Measurements from ENCODE around the gene GCNT4.
A peak's percentile ranks its signal among the peaks of the same experiment; 100 is the strongest.

GCNT4 gene

GRCh38 chr5:75050415-75050814, 1.9 kb downstream of the GCNT4 start:
- Histone ChIP-seq H3K27me3 (ENCODE audit: control insufficient read depth in 1 of 2, insufficient read depth in 2 of 2, low read length in 2 of 2) (no peaks in the 10 kb centered on the region), H3K36me3 (ENCODE audit: control insufficient read depth in 2 of 2, insufficient read depth in 2 of 2, low read length in 2 of 2) (peaks cover 2 to 4% of the 10 kb centered on the region in 2 donors), H3K27ac (ENCODE audit: low read length) (no peak overlapping the region), H3K4me1 (ENCODE audit: control insufficient read depth, insufficient read depth, low read length) (peaks cover 41% of the 10 kb centered on the region), H3K9ac (ENCODE audit: low read length in 2 of 2) (no peak overlapping the region), H3K4me3 (ENCODE audit: low read length in 2 of 2) (peak overlapping the region in 1 of 2 donors; percentile 86), H3K9me3 (ENCODE audit: control insufficient read depth in 2 of 2, low read length in 2 of 2) (no peaks in the 10 kb centered on the region)

- Histone ChIP-seq H3K9me3 (ENCODE audit: control insufficient read depth in 2 of 2, low read length in 2 of 2) (no peaks in the 10 kb centered on the region), H3K9ac (ENCODE audit: low read length in 2 of 2) (no peak overlapping the region), H3K27me3 (ENCODE audit: control insufficient read depth in 1 of 2, insufficient read depth in 2 of 2, low read length in 2 of 2) (no peaks in the 10 kb centered on the region), H3K36me3 (ENCODE audit: control insufficient read depth in 2 of 2, insufficient read depth in 2 of 2, low read length in 2 of 2) (peaks cover 2 to 5% of the 10 kb centered on the region in 2 donors), H3K4me3 (ENCODE audit: low read length in 2 of 2) (peak overlapping the region in 1 of 2 donors; percentile 86), H3K27ac (ENCODE audit: low read length) (peak overlapping the region; percentile 46), H3K4me1 (ENCODE audit: control insufficient read depth, insufficient read depth, low read length) (peaks cover 37% of the 10 kb centered on the region)
Observed at GRCh38 chr5:75049456-75050351, 2.7 kb downstream of the GCNT4 start.

GRCh38 chr5:75048457-75048953, 3.9 kb downstream of the GCNT4 start:
- Histone ChIP-seq H3K4me1 (ENCODE audit: control insufficient read depth, insufficient read depth, low read length) (peaks cover 36% of the 10 kb centered on the region), H3K27me3 (ENCODE audit: control insufficient read depth in 1 of 2, insufficient read depth in 2 of 2, low read length in 2 of 2) (no peaks in the 10 kb centered on the region), H3K4me3 (ENCODE audit: low read length in 2 of 2) (peak overlapping the region; percentile 23 to 62), H3K9me3 (ENCODE audit: control insufficient read depth in 2 of 2, low read length in 2 of 2) (no peaks in the 10 kb centered on the region), H3K27ac (ENCODE audit: low read length) (peak overlapping the region; percentile 46), H3K36me3 (ENCODE audit: control insufficient read depth in 2 of 2, insufficient read depth in 2 of 2, low read length in 2 of 2) (peaks cover 2 to 5% of the 10 kb centered on the region in 2 donors), H3K9ac (ENCODE audit: low read length in 2 of 2) (no peak overlapping the region)

GRCh38 chr5:75047356-75047755, 5.0 kb downstream of the GCNT4 start:
- no peak overlapping the region for H3K4me3 ChIP-seq (ENCODE audit: low read length in 2 of 2)
- H3K36me3 ChIP-seq (ENCODE audit: control insufficient read depth in 2 of 2, insufficient read depth in 2 of 2, low read length in 2 of 2): peaks cover 2 to 7% of the 10 kb centered on the region in 2 donors
- H3K27me3 ChIP-seq (ENCODE audit: control insufficient read depth in 1 of 2, insufficient read depth in 2 of 2, low read length in 2 of 2): no peaks in the 10 kb centered on the region
- peaks cover 36% of the 10 kb centered on the region for H3K4me1 ChIP-seq (ENCODE audit: control insufficient read depth, insufficient read depth, low read length)
- no peak overlapping the region for H3K9ac ChIP-seq (ENCODE audit: low read length in 2 of 2)
- H3K27ac ChIP-seq (ENCODE audit: low read length): no peak overlapping the region
- H3K9me3 ChIP-seq (ENCODE audit: control insufficient read depth in 2 of 2, low read length in 2 of 2): no peaks in the 10 kb centered on the region

- Histone ChIP-seq H3K9me3 (ENCODE audit: control insufficient read depth in 2 of 2, low read length in 2 of 2) (no peaks in the 10 kb centered on the region), H3K9ac (ENCODE audit: low read length in 2 of 2) (no peak overlapping the region), H3K27ac (ENCODE audit: low read length) (no peak overlapping the region), H3K27me3 (ENCODE audit: control insufficient read depth in 1 of 2, insufficient read depth in 2 of 2, low read length in 2 of 2) (no peaks in the 10 kb centered on the region), H3K4me1 (ENCODE audit: control insufficient read depth, insufficient read depth, low read length) (peaks cover 35% of the 10 kb centered on the region), H3K4me3 (ENCODE audit: low read length in 2 of 2) (no peak overlapping the region), H3K36me3 (ENCODE audit: control insufficient read depth in 2 of 2, insufficient read depth in 2 of 2, low read length in 2 of 2) (peaks cover 2 to 9% of the 10 kb centered on the region in 2 donors)
Observed at GRCh38 chr5:75046366-75047142, 5.8 kb downstream of the GCNT4 start.

GRCh38 chr5:75045071-75045470, 7.3 kb downstream of the GCNT4 start:
- H3K9me3 ChIP-seq (ENCODE audit: control insufficient read depth in 2 of 2, low read length in 2 of 2): no peaks in the 10 kb centered on the region
- H3K27ac ChIP-seq (ENCODE audit: low read length): no peak overlapping the region

GRCh38 chr5:75044406-75044805, 8.0 kb downstream of the GCNT4 start:
- no peak overlapping the region for H3K27ac ChIP-seq (ENCODE audit: low read length)

More at GRCh38 chr5:75045071-75045470, 7.3 kb downstream of the GCNT4 start:
- Histone ChIP-seq H3K27me3 (ENCODE audit: control insufficient read depth in 1 of 2, insufficient read depth in 2 of 2, low read length in 2 of 2) (no peaks in the 10 kb centered on the region), H3K9ac (ENCODE audit: low read length in 2 of 2) (no peak overlapping the region), H3K4me1 (ENCODE audit: control insufficient read depth, insufficient read depth, low read length) (peaks cover 21% of the 10 kb centered on the region), H3K4me3 (ENCODE audit: low read length in 2 of 2) (no peak overlapping the region), H3K36me3 (ENCODE audit: control insufficient read depth in 2 of 2, insufficient read depth in 2 of 2, low read length in 2 of 2) (peaks cover 2 to 12% of the 10 kb centered on the region in 2 donors)

GRCh38 chr5:75043633-75044264, 8.6 kb downstream of the GCNT4 start:
- Histone ChIP-seq H3K9me3 (ENCODE audit: control insufficient read depth in 2 of 2, low read length in 2 of 2) (no peaks in the 10 kb centered on the region), H3K9ac (ENCODE audit: low read length in 2 of 2) (no peak overlapping the region), H3K4me3 (ENCODE audit: low read length in 2 of 2) (no peak overlapping the region), H3K27ac (ENCODE audit: low read length) (no peak overlapping the region), H3K4me1 (ENCODE audit: control insufficient read depth, insufficient read depth, low read length) (peaks cover 10% of the 10 kb centered on the region), H3K36me3 (ENCODE audit: control insufficient read depth in 2 of 2, insufficient read depth in 2 of 2, low read length in 2 of 2) (peaks cover 3 to 12% of the 10 kb centered on the region in 2 donors), H3K27me3 (ENCODE audit: control insufficient read depth in 1 of 2, insufficient read depth in 2 of 2, low read length in 2 of 2) (no peaks in the 10 kb centered on the region)

More at GRCh38 chr5:75044406-75044805, 8.0 kb downstream of the GCNT4 start:
- no peak overlapping the region for H3K9ac ChIP-seq (ENCODE audit: low read length in 2 of 2)
- H3K4me1 ChIP-seq (ENCODE audit: control insufficient read depth, insufficient read depth, low read length): peaks cover 15% of the 10 kb centered on the region
- H3K4me3 ChIP-seq (ENCODE audit: low read length in 2 of 2): no peak overlapping the region
- H3K36me3 ChIP-seq (ENCODE audit: control insufficient read depth in 2 of 2, insufficient read depth in 2 of 2, low read length in 2 of 2): peaks cover 2 to 12% of the 10 kb centered on the region in 2 donors
- H3K27me3 ChIP-seq (ENCODE audit: control insufficient read depth in 1 of 2, insufficient read depth in 2 of 2, low read length in 2 of 2): no peaks in the 10 kb centered on the region
- H3K9me3 ChIP-seq (ENCODE audit: control insufficient read depth in 2 of 2, low read length in 2 of 2): no peaks in the 10 kb centered on the region

- Histone ChIP-seq H3K4me3 (ENCODE audit: low read length in 2 of 2) (no peak overlapping the region), H3K9ac (ENCODE audit: low read length in 2 of 2) (no peak overlapping the region), H3K27ac (ENCODE audit: low read length) (no peak overlapping the region), H3K9me3 (ENCODE audit: control insufficient read depth in 2 of 2, low read length in 2 of 2) (no peaks in the 10 kb centered on the region), H3K27me3 (ENCODE audit: control insufficient read depth in 1 of 2, insufficient read depth in 2 of 2, low read length in 2 of 2) (no peaks in the 10 kb centered on the region), H3K4me1 (ENCODE audit: control insufficient read depth, insufficient read depth, low read length) (peaks cover 5% of the 10 kb centered on the region), H3K36me3 (ENCODE audit: control insufficient read depth in 2 of 2, insufficient read depth in 2 of 2, low read length in 2 of 2) (peaks cover 6 to 12% of the 10 kb centered on the region in 2 donors)
Observed at GRCh38 chr5:75042522-75042921, 9.8 kb downstream of the GCNT4 start.

GRCh38 chr5:75040973-75041372, 11.4 kb downstream of the GCNT4 start:
- H3K9ac ChIP-seq (ENCODE audit: low read length in 2 of 2): no peak overlapping the region
- H3K36me3 ChIP-seq (ENCODE audit: control insufficient read depth in 2 of 2, insufficient read depth in 2 of 2, low read length in 2 of 2): peaks cover 7 to 12% of the 10 kb centered on the region in 2 donors
- no peaks in the 10 kb centered on the region for H3K27me3 ChIP-seq (ENCODE audit: control insufficient read depth in 1 of 2, insufficient read depth in 2 of 2, low read length in 2 of 2)
- peaks cover 5% of the 10 kb centered on the region for H3K4me1 ChIP-seq (ENCODE audit: control insufficient read depth, insufficient read depth, low read length)
- no peak overlapping the region for H3K4me3 ChIP-seq (ENCODE audit: low read length in 2 of 2)
- no peak overlapping the region for H3K27ac ChIP-seq (ENCODE audit: low read length)
- H3K9me3 ChIP-seq (ENCODE audit: control insufficient read depth in 2 of 2, low read length in 2 of 2): no peaks in the 10 kb centered on the region
